ENCODE results near the gene DTX1.

GRCh38 chr12:113082486-113083148 lies 26.1 kb downstream of the DTX1 start:
- TF ChIP-seq CTCF (IDR thresholded peaks at IDR 0.05; ENCODE audit: low read depth, low read length, missing input control) (no peak), TAF1 (conservative IDR thresholded peaks at IDR 0.05) (no peak), ZBTB33 (IDR thresholded peaks at IDR 0.05) (no peak), ATF3 (IDR thresholded peaks at IDR 0.05) (no peak), YY1 (IDR thresholded peaks at IDR 0.05) (no peak), RAD21 (IDR thresholded peaks at IDR 0.05) (no peak)

All from liver (tissue), 3 donors.